A549 (cell line): ENCODE measurements around the gene CACNG6.

Experiments
- BCL3 ChIP-seq: fragments of >200 bp; sonication (Bioruptor Twin); formaldehyde crosslinking; IDR thresholded peaks from 3 replicates; pipeline ENCODE4 v1.6.1; 2016
- CTCF ChIP-seq: fragments of >200 bp; sonication (Bioruptor Twin); formaldehyde crosslinking; IDR thresholded peaks from 3 replicates; pipeline ENCODE4 v1.5.1; 2016
- EP300 ChIP-seq, 2 experiments: fragments of >200 bp; sonication (Bioruptor Twin); formaldehyde crosslinking; IDR thresholded peaks; 2 replicates in 1 of 2; 3 replicates in 1 of 2; pipeline ENCODE4 v1.6.1; 2016 to 2017
- FOSL2 ChIP-seq, 2 experiments: fragments of 450-650 bp in 1 of 2; fragments of >200 bp in 1 of 2; sonication (Bioruptor Twin) in 1 of 2; formaldehyde crosslinking; IDR thresholded peaks; 2 replicates each; pipeline versions ENCODE4 v1.5.0 to v1.6.1; 2016 to 2020; ENCODE audit warnings: mild to moderate bottlenecking in 1 of 2, moderate library complexity in 1 of 2
- FOXS1 ChIP-seq: fragments of 250-450 bp; sonication (Bioruptor Pico); IDR thresholded peaks from 2 replicates; pipeline ENCODE4 v1.5.0; 2020; ENCODE audit warnings: mild to moderate bottlenecking, moderate library complexity
- HOXA7 ChIP-seq: fragments of 250-450 bp; sonication (Bioruptor Pico); IDR thresholded peaks from 2 replicates; pipeline ENCODE4 v1.5.0; 2020; ENCODE audit warnings: mild to moderate bottlenecking, moderate library complexity
- JUNB ChIP-seq: fragments of >200 bp; sonication (Bioruptor Twin); formaldehyde crosslinking; IDR thresholded peaks from 2 replicates; pipeline ENCODE4 v1.6.1; 2016
- MAFK ChIP-seq: fragments of 450-650 bp; IDR thresholded peaks from 2 replicates; pipeline ENCODE4 v1.6.1; 2014; ENCODE audit not compliant: partially characterized antibody
- MAZ ChIP-seq: fragments of 150-350 bp; IDR thresholded peaks from 2 replicates; pipeline ENCODE4 v1.6.1; 2014; ENCODE audit warnings: antibody characterized with exemption, low read depth, low read length, borderline replicate concordance
- POLR2AphosphoS2 ChIP-seq: conservative IDR thresholded peaks from 2 replicates; pipeline ENCODE4 v1.6.1; 2012; ENCODE audit warnings: low read length, improper control_type of control experiment, inconsistent platforms
- REST ChIP-seq: fragments of 200-600 bp; sonication (generic); IDR thresholded peaks from 2 replicates; pipeline ENCODE4 v1.6.1; 2016; ENCODE audit warnings: antibody characterized with exemption, mild to moderate bottlenecking, moderate library complexity
- TF ChIP-seq, protein P1 (sequence below): IDR thresholded peaks from 2 replicates; pipeline ENCODE4 v1.6.1; 2012
- TF ChIP-seq, protein P2 (sequence below): IDR thresholded peaks from 2 replicates; pipeline ENCODE4 v1.6.1; 2012; ENCODE audit warnings: low read depth, borderline replicate concordance

- no peak for TF ChIP-seq REST
- no peak for TF ChIP-seq BCL3
- no peak for TF ChIP-seq FOXS1 (CRISPR knock-in tag)
- no peak for TF ChIP-seq FOSL2 (IDR thresholded peaks at IDR 0.05)
- no peak for TF ChIP-seq FOSL2 (CRISPR knock-in tag; IDR thresholded peaks at IDR 0.05)
- TF ChIP-seq POLR2AphosphoS2: no peak
- no peak for TF ChIP-seq CTCF
- TF ChIP-seq EP300 (IDR thresholded peaks at IDR 0.05): no peak
- no peak for TF ChIP-seq MAZ
- TF ChIP-seq, protein P1, sequence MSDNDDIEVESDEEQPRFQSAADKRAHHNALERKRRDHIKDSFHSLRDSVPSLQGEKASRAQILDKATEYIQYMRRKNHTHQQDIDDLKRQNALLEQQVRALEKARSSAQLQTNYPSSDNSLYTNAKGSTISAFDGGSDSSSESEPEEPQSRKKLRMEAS: no peak
- no peak for TF ChIP-seq JUNB
- TF ChIP-seq, protein P2, sequence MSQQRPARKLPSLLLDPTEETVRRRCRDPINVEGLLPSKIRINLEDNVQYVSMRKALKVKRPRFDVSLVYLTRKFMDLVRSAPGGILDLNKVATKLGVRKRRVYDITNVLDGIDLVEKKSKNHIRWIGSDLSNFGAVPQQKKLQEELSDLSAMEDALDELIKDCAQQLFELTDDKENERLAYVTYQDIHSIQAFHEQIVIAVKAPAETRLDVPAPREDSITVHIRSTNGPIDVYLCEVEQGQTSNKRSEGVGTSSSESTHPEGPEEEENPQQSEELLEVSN: no peak
- TF ChIP-seq MAFK: no peak
- no peak for TF ChIP-seq HOXA7 (CRISPR knock-in tag)
These were observed 19.8 kb upstream of the CACNG6 start for GRCh38 chr19:53971673-53972072.
